Tibial nerve (tissue), 3 donors: ENCODE measurements around the gene ROR1.

Experiments
- CTCF ChIP-seq, 5 experiments: fragments of 200-600 bp in 3 of 5; fragments of 450-650 bp in 2 of 5; sonication (generic) in 3 of 5; IDR thresholded peaks; one replicate each; pipeline ENCODE4 v1.5.1; 2016 to 2019; ENCODE audit warnings: antibody characterized with exemption in 5 of 5, mild to moderate bottlenecking in 3 of 5, moderate library complexity in 2 of 5
- POLR2A ChIP-seq, 2 donors: fragments of 450-650 bp; IDR thresholded peaks; one replicate each; pipeline ENCODE4 v1.6.1; 2017; ENCODE audit warnings: antibody characterized with exemption in 2 of 2, mild to moderate bottlenecking in 2 of 2, moderate library complexity in 2 of 2

- TF ChIP-seq CTCF (IDR thresholded peaks at IDR 0.05) (no peak), POLR2A (IDR thresholded peaks at IDR 0.05) (no peak)
Measured at GRCh38 chr1:64121766-64122385, 348.1 kb downstream of the ROR1 start.
